Measurements from ENCODE around the gene TTC9. TPM values are rescaled to one million over a fixed set of nuclear protein-coding genes. Genes with fewer than 3 reads are reported as not detected.
"Not testable (repeated sequence)": the region's sequence is repeated elsewhere in the genome, so short reads cannot be mapped to it uniquely, and the experiment has no call there.

The TTC9 gene
- total RNA-seq, 1 experiment from 2014 or later: 12.1 TPM

DNA sequence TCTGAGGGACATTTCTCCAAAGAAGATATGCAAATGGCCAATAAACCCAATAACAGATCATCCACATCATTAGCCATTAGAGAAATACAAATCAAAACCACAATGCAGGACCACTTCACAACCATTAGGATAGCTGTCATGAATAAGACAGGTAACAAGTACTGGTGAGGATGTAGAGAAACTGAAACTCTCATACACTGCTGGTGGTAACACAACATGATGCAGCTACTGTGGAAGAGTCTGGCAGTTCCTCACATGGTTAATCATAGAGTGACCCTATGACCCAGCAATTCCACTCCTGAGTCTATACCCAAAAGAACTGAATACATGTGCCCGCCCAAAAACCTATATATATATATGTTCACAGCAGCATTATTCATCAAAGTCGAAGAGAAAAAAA is 39.0 kb downstream of the TTC9 start:
- DNase-seq: no peak
- Histone ChIP-seq H3K36me3 (replicated peaks; ENCODE audit: control insufficient read depth, insufficient read depth, low read length) (peaks cover under 1% of the 10 kb centered on the region; the same call in 1 of the 2 replicates), H3K4me3 (ENCODE audit: insufficient read depth, low read depth, low read length) (no peak overlapping the region), H3K27me3 (ENCODE audit: control insufficient read depth, insufficient read depth, low read length) (no peaks in the 10 kb centered on the region)

DNA sequence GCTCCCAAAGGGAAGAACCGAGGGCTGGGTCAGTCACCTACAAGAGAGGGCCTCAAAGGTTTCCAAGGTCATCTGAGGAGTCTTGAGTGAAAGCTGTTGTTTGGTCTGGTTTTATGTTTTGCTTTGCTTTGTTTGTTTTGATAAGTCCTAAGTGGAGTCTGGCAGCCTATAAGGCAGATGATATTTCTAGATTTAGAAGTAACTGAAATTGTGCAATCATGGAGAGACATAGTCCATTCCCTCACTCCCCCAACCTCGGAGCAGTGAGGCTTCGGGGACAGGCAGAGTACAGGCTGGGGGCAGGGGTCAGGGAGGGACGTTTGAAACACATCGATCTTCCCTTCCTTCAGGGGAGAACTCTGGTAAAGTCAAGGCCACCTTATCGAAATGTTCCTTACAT is 42.3 kb downstream of the TTC9 start:
- Histone ChIP-seq H3K4me3 (ENCODE audit: insufficient read depth, low read depth, low read length) (no peak overlapping the region), H3K36me3 (replicated peaks; ENCODE audit: control insufficient read depth, insufficient read depth, low read length) (no peaks in the 10 kb centered on the region), H3K27me3 (ENCODE audit: control insufficient read depth, insufficient read depth, low read length) (no peaks in the 10 kb centered on the region)
- no peak for DNase-seq

DNA sequence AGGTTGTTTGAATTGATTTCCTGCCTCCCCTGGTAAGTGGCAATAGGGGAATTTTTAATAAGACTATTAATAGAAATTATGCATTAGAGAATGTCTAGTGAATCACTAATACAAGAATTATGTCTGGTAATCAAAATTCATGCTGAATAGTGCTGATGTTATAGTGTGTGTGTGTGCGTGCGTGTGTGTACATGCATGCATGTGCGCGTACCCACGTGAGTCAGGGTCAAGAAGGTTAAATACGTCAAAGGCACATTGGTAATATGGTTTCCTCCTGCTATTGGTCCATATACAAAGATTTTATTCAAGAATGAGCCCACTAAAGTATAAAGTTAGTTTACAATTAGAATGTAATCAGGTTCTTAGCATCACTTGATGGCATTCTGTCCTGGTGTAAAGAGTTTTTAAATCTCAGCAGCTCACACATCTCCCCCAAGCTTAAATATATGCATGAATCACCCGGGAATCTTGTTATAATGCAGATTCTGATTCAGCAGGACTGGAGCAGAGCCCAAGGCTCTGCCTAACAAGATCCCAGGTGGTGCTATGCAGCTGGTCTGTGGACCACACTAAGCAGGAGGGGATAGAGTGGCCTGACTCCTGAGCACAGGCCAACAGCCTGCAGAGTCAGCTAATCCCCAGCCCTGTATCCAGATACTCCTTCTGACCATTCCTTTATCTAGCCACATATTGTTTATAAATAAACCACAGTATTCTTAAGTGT is 43.9 kb downstream of the TTC9 start:
- Histone ChIP-seq H3K4me3 (ENCODE audit: insufficient read depth, low read depth, low read length) (no peak overlapping the region), H3K27me3 (ENCODE audit: control insufficient read depth, insufficient read depth, low read length) (no peaks in the 10 kb centered on the region), H3K36me3 (replicated peaks; ENCODE audit: control insufficient read depth, insufficient read depth, low read length) (no peaks in the 10 kb centered on the region)
- DNase-seq: peak; percentile 67

DNA sequence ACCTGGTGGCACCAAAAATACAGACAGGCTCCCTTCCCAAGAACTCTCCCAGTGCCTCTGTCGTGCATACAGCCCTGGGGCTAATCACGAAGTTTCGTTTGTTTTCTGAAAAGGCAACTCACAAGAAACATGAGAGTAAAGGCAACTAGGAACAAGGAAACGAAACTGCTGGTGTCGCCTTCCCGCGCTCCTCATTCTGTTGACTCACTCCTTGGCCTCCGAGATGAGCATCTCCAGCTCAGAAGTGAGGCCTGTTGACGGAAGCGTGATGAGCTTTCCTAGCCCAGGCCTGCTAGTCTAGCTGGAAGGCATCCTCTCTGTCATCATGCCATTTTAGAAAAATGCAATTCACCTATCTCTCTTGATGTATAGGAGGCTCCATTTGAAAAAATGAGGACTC is 50.5 kb downstream of the TTC9 start:
- no peaks in the 10 kb centered on the region for H3K27me3 ChIP-seq (ENCODE audit: control insufficient read depth, insufficient read depth, low read length)
- H3K4me3 ChIP-seq (ENCODE audit: insufficient read depth, low read depth, low read length): no peak overlapping the region
- no peak for DNase-seq
- no peaks in the 10 kb centered on the region for H3K36me3 ChIP-seq (replicated peaks; ENCODE audit: control insufficient read depth, insufficient read depth, low read length)

DNA sequence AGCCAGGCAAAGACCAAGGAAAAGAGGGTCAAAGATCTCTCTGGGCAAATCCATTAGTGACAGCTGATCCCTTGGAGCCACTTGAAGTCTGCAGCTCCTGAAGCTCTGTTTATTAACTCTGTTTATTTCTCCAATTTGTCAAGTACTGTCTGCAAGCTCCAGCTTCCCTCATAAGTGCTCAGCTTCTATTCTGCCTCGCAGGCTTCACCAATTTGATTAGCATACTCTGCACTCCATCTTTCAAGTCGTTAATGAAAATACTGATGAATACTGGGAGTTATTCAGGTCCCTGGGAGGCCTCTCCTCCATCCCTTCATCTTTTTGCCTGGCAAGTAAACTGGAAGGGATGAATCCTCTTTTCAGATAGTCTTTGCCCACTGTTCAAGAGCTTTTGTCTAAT is 54.3 kb downstream of the TTC9 start:
- no peaks in the 10 kb centered on the region for H3K36me3 ChIP-seq (replicated peaks; ENCODE audit: control insufficient read depth, insufficient read depth, low read length)
- DNase-seq: no peak
- H3K4me3 ChIP-seq (ENCODE audit: insufficient read depth, low read depth, low read length): no peak overlapping the region
- no peaks in the 10 kb centered on the region for H3K27me3 ChIP-seq (ENCODE audit: control insufficient read depth, insufficient read depth, low read length)

DNA sequence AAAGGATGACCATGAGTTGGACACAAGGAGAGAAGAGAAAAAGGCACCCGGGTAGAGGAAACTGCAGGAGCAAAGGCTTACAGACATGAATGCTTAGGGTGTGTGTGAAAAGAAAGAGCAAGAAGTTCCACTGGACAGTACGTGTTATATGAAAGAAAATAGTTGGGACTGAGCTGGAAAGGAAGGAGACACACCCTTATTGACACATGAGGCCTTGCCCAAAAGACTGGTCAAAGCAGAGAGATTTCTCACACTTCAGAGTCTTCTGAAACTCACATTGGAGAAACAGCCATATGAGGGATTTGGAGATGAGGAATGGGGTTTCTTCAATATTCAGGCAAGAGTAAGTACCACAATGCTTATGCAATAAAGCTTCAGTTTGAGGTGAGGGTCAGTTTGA is 56.0 kb downstream of the TTC9 start:
- Histone ChIP-seq H3K4me3 (ENCODE audit: insufficient read depth, low read depth, low read length) (no peak overlapping the region), H3K36me3 (replicated peaks; ENCODE audit: control insufficient read depth, insufficient read depth, low read length) (no peaks in the 10 kb centered on the region), H3K27me3 (ENCODE audit: control insufficient read depth, insufficient read depth, low read length) (no peaks in the 10 kb centered on the region)
- no peak for DNase-seq

DNA sequence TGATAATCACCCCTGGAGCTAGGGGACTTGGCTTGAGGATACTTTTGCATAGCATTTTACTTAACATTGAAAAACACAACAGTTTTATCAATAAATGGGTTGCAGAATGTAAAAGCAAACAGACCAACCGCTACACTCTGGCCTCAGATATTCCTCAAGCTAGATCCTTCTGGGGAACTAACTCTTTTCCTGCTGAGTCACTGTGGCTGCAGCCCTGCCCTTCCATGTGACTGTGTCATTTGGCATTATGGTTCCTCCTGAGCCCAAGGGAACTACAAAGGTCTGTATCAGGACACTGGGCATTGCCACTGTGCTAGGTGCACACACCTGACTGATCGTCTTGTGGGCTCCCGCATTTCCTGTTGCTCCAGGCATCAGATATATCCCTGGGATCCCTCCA is 56.6 kb downstream of the TTC9 start:
- no peaks in the 10 kb centered on the region for H3K36me3 ChIP-seq (replicated peaks; ENCODE audit: control insufficient read depth, insufficient read depth, low read length)
- H3K27me3 ChIP-seq (ENCODE audit: control insufficient read depth, insufficient read depth, low read length): no peaks in the 10 kb centered on the region
- H3K4me3 ChIP-seq (ENCODE audit: insufficient read depth, low read depth, low read length): no peak overlapping the region
- no peak for DNase-seq

DNA sequence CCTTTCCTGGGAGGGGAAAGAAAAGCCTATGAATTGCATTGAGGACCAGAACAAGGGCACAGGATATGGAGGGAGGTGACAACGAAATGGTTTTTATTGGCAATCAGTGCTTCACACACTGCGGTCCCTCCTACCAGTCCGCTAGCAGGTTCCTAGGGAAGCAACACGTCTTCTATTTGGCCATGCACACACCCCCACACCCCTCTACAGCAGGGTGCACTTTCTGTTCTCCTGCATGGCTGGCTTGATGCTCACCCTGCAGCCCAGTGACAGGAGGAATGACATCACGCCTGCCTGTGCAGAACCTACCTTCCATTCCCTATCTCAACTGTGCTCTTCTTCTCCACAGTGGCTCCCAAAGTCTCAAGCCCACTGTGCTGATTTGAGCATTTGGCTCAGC is 57.9 kb downstream of the TTC9 start:
- Histone ChIP-seq H3K36me3 (replicated peaks; ENCODE audit: control insufficient read depth, insufficient read depth, low read length) (no peaks in the 10 kb centered on the region), H3K4me3 (ENCODE audit: insufficient read depth, low read depth, low read length) (no peak overlapping the region), H3K27me3 (ENCODE audit: control insufficient read depth, insufficient read depth, low read length) (no peaks in the 10 kb centered on the region)
- DNase-seq: no peak

DNA sequence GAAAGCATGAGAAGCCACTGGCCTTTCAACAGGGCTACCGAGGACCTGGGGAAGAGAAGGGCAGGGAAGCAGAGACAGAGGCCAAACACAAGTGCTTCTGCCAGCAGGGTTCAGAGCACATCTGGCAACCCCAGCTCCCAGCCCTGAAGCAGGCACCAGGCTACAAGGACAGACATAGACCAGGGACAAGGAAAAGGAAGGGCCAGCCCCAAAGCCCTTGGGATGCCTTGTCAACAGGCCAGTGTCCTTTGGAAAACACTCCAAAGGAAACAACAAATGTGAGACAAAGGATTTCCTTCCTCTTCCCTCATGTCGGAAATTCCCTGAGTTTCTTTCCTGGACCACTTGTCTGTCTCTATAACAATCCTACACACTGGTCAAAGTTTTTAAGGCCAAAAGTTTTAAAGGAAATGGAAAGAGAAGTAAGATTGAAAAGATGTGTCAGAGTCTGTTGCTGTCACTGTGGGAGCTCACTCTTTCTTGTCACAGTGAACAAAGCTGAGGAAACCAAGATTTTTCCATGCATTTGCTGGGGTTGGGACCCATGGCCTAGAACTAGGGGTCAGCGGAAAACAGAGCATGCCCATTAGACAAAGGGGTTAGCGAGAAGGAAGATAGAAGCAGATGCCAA is 59.4 kb downstream of the TTC9 start:
- no peak for DNase-seq
- H3K4me3 ChIP-seq (ENCODE audit: insufficient read depth, low read depth, low read length): no peak overlapping the region
- no peaks in the 10 kb centered on the region for H3K36me3 ChIP-seq (replicated peaks; ENCODE audit: control insufficient read depth, insufficient read depth, low read length)
- no peaks in the 10 kb centered on the region for H3K27me3 ChIP-seq (ENCODE audit: control insufficient read depth, insufficient read depth, low read length)

DNA sequence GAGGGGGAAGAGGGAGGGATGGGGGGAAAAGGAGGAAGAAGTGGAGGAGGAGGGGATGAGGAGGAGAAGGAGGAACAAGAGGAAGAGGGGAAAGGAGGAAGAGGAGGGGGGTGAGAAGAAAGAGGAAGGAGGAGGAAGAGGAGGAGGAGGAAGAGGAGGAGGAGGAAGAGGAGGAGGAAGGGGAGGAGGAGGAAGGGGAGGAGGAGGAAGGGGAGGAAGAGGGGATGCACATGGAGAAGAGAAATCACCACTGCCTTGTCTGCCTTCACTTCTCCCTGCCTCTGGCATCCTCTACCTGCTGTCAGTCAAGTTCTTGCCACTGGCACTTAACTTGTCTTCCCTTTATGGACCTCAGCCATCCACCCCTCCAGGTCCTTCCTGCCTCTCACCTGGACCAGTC is 59.9 kb downstream of the TTC9 start:
- no peaks in the 10 kb centered on the region for H3K27me3 ChIP-seq (ENCODE audit: control insufficient read depth, insufficient read depth, low read length)
- DNase-seq: no peak
- H3K4me3 ChIP-seq (ENCODE audit: insufficient read depth, low read depth, low read length): no peak overlapping the region
- H3K36me3 ChIP-seq (replicated peaks; ENCODE audit: control insufficient read depth, insufficient read depth, low read length): no peaks in the 10 kb centered on the region

DNA sequence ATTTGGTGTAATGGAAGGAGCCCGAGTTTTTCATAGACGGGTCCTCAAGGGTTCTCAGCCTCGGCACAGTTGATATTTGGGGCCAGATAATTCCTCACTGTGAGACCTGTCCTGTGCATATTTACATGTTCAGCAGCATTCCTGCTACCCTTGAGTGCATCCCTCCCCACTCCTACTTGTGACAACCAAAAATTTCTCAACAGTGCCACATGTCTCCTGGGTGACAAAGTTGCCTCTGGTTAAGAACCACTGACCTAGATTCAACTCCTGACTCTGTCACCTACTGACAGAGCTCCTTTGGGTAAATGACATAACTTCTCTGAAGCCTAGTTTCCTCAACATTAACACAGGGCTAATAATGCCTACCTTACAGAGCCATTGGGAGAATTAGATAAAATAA is 60.4 kb downstream of the TTC9 start:
- no peaks in the 10 kb centered on the region for H3K36me3 ChIP-seq (replicated peaks; ENCODE audit: control insufficient read depth, insufficient read depth, low read length)
- DNase-seq: no peak
- H3K4me3 ChIP-seq (ENCODE audit: insufficient read depth, low read depth, low read length): no peak overlapping the region
- H3K27me3 ChIP-seq (ENCODE audit: control insufficient read depth, insufficient read depth, low read length): no peaks in the 10 kb centered on the region

DNA sequence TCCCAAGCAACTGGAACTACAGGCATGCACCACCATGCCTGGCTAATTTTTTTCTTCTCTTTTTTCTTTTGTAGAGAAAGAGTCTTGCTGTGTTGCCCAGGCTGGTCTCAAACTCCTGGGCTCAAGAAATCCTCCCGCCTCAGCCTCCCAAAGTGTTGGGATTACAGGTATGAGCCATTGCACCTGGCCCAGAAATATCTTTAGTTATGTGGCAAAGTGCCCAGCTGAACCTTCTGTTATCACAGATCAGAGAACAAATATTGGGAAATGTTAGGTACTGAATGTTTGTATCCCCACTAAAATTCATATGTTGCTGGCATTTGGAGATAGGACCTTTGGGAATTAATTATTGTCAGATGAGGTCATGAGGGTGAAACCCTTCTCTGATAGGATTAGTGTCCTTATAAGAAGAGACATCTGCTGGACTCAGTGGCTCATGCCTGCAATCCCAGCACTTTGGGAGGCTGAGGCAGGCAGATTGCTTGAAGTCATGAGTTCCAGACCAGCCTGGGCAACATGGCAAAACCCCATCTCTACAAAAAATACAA is 62.0 kb downstream of the TTC9 start:
- not testable (repeated sequence) for H3K4me3 ChIP-seq (ENCODE audit: insufficient read depth, low read depth, low read length); H3K36me3 ChIP-seq (replicated peaks; ENCODE audit: control insufficient read depth, insufficient read depth, low read length); H3K27me3 ChIP-seq (ENCODE audit: control insufficient read depth, insufficient read depth, low read length); DNase-seq

DNA sequence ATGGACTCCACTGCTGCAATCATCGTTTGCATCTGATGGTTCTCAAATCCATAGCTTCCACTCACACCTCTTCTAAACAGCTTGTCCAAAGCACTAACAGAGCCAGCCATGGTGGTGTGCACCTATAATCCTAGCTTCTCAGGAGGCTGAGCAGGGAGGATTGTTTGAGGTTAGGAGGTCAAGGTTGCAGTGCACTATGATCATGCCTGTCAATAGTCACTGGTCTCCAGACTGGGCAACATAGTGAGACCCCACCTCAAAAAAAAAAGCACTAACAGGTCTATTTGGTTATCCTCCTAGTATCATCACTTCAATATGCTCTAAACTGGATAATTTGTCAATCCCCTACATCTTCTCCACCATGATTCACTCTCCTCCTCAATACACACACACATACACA is 63.2 kb downstream of the TTC9 start:
- Histone ChIP-seq H3K36me3 (replicated peaks; ENCODE audit: control insufficient read depth, insufficient read depth, low read length) (no peaks in the 10 kb centered on the region), H3K27me3 (ENCODE audit: control insufficient read depth, insufficient read depth, low read length) (no peaks in the 10 kb centered on the region), H3K4me3 (ENCODE audit: insufficient read depth, low read depth, low read length) (no peak overlapping the region)
- no peak for DNase-seq

DNA sequence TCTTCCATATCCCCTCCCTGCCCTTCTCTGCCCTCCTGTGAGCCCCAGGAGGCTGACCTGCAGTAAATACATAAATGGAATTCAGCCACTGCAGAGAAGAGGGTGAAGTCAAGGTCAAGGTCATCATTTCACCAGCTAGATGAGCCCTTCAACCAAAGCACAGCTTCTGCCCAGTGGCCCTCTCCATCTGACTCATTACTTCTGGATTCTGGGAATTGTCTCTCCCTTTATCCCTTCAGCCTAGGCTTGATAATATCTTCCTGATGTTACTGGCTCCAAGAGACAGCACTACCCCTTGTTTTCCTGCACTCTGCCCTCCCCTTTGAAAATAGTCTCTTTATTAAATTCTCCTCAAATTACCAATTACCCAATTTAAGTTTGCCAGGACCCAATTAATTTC is 64.5 kb downstream of the TTC9 start:
- Histone ChIP-seq H3K27me3 (ENCODE audit: control insufficient read depth, insufficient read depth, low read length) (no peaks in the 10 kb centered on the region), H3K4me3 (ENCODE audit: insufficient read depth, low read depth, low read length) (no peak overlapping the region), H3K36me3 (replicated peaks; ENCODE audit: control insufficient read depth, insufficient read depth, low read length) (no peaks in the 10 kb centered on the region)
- DNase-seq: no peak

DNA sequence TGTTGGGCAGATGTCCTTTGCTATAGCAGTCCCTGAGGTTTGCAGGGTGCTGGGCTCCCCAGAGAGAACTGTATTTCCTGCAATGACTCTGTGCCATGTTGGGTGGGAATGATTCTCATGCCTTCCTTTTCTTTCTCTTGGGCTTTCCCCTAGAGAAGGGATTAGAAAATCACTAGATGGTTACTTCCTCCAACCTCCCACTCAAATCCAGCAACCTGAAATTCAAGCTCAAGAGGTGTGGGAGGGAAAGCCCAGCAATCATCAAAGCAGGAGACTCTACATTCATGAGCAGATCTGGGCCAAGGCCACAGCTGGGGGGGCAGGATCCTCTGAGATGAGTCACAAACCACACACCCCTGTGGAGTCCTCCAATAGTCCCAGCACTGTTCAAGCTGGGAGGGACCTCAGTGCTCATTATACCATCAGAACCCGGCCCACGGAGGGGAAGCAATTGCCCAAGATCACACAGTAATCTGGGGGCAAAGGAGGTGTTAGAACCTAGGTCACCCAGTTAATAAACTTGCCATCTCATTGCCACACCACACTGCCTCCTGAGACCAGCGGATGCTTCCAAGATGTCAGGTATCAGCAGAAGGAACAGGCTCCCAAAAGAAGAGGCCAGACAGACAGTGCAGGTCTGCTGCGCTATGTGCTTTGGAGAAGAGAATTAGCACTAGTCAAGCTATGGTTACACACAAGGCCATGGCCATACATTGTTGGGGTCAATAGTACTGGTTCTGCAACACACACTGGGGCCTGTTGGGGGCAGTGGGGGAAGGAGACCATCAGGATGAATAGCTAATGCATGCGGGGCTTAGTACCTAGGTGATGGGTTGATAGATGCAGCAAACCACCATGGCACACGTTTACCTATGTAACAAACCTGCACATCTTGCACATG is 65.7 kb downstream of the TTC9 start:
- H3K36me3 ChIP-seq (replicated peaks; ENCODE audit: control insufficient read depth, insufficient read depth, low read length): no peaks in the 10 kb centered on the region
- H3K27me3 ChIP-seq (ENCODE audit: control insufficient read depth, insufficient read depth, low read length): no peaks in the 10 kb centered on the region
- no peak for DNase-seq
- no peak overlapping the region for H3K4me3 ChIP-seq (ENCODE audit: insufficient read depth, low read depth, low read length)
